Glutamatergic neuron (in vitro differentiated cells): ENCODE measurements around the gene APOC3. TPM values are rescaled to one million over a fixed set of nuclear protein-coding genes. Genes with fewer than 3 reads are reported as not detected.

Experiments
- DNase-seq: peaks from one replicate; pipeline ENCODE4 v3.0.0; 2022
- H3K27ac Mint-ChIP-seq: one replicate; pipeline ENCODE4 v1.8.0; 2020; ENCODE audit warnings: mild to moderate bottlenecking, mixed read lengths, inconsistent platforms; ENCODE audit not compliant: unreplicated experiment
- H3K27me3 Mint-ChIP-seq: one replicate; pipeline ENCODE4 v1.8.0; 2020; ENCODE audit warnings: mild to moderate bottlenecking, moderate library complexity, mixed read lengths, inconsistent platforms; ENCODE audit not compliant: unreplicated experiment
- H3K36me3 Mint-ChIP-seq: one replicate; pipeline ENCODE4 v1.8.0; 2020; ENCODE audit warnings: mild to moderate bottlenecking, mixed read lengths, inconsistent platforms; ENCODE audit not compliant: unreplicated experiment
- H3K4me1 Mint-ChIP-seq: one replicate; pipeline ENCODE4 v1.8.0; 2020; ENCODE audit warnings: mild to moderate bottlenecking, low read depth, mixed read lengths, inconsistent platforms; ENCODE audit not compliant: unreplicated experiment
- H3K4me3 Mint-ChIP-seq: one replicate; pipeline ENCODE4 v1.8.0; 2020; ENCODE audit warnings: mild to moderate bottlenecking, mixed read lengths, inconsistent platforms; ENCODE audit not compliant: unreplicated experiment
- H3K9me3 Mint-ChIP-seq: one replicate; pipeline ENCODE4 v1.8.0; 2020; ENCODE audit warnings: mild to moderate bottlenecking, moderate library complexity, mixed read lengths, inconsistent platforms; ENCODE audit not compliant: unreplicated experiment
- total RNA-seq: library from RNA; stranded (reverse); fragmentation: NEBNext Ultra II Directional; extraction: Animal tissue kit (Norgen Biotek cat#: 25700); gene quantifications from one replicate; pipeline ENCODE4 v1.2.1, GENCODE V29; 2021; ENCODE audit not compliant: unreplicated experiment
- TF ChIP-seq, protein P1 (sequence below): fragments of 200-600 bp; sonication (generic); IDR thresholded peaks from one replicate; pipeline ENCODE4 v1.5.0; 2021; ENCODE audit not compliant: partially characterized antibody, unreplicated experiment

APOC3 gene
- total RNA-seq, 1 donor from 2014 or later = not detected

DNA sequence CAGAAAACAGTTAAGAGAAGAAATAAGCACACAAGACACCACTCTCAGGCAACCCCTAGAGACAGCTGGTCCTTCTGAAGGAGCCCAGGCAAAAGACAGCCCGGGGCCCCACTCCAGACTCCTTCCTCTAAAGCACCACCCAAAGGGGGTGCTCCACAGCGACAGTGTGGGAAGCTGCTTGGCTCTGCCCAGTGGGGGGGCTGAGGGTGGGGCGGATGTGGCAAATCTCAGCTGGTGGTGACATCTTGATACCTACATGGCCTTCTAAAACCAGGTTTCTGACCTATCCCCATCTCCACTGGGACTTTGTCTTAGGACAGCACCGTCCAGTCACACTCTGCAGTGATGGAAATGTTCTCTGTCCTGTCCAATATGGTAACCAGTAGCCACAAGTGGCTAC is 17.9 kb downstream of the APOC3 start:
- DNase-seq = no peak
- H3K4me1 Mint-ChIP-seq = no peaks in the 10 kb centered on the region
- no peak overlapping the region for H3K27ac Mint-ChIP-seq
- no peaks in the 10 kb centered on the region for H3K9me3 Mint-ChIP-seq
- TF ChIP-seq, protein P1, sequence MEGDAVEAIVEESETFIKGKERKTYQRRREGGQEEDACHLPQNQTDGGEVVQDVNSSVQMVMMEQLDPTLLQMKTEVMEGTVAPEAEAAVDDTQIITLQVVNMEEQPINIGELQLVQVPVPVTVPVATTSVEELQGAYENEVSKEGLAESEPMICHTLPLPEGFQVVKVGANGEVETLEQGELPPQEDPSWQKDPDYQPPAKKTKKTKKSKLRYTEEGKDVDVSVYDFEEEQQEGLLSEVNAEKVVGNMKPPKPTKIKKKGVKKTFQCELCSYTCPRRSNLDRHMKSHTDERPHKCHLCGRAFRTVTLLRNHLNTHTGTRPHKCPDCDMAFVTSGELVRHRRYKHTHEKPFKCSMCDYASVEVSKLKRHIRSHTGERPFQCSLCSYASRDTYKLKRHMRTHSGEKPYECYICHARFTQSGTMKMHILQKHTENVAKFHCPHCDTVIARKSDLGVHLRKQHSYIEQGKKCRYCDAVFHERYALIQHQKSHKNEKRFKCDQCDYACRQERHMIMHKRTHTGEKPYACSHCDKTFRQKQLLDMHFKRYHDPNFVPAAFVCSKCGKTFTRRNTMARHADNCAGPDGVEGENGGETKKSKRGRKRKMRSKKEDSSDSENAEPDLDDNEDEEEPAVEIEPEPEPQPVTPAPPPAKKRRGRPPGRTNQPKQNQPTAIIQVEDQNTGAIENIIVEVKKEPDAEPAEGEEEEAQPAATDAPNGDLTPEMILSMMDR = no peak
- peaks cover 3% of the 10 kb centered on the region for H3K27me3 Mint-ChIP-seq
- H3K36me3 Mint-ChIP-seq = no peaks in the 10 kb centered on the region
- no peak overlapping the region for H3K4me3 Mint-ChIP-seq

DNA sequence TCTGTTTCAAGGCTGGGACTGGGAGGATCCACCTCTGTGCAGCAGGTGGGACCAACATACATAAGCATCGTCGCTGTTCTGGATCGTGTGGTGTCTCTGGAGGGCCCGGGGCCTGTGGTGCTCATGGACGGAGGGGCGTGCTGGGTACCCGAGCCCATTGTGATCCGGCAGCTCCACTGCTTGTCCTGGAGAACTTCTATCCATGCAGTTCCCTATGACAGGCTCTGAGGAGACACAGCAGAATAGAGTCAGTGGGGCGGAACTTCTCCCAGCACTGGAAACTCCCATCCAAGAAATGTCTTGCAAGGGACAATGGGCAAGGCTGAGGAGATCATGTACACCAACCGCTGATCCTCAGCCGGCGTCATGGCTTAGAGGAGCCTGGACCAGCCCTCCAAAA is 19.4 kb downstream of the APOC3 start:
- H3K4me1 Mint-ChIP-seq = no peaks in the 10 kb centered on the region
- no peak overlapping the region for H3K4me3 Mint-ChIP-seq
- DNase-seq = no peak
- TF ChIP-seq, protein P1 = no peak
- H3K9me3 Mint-ChIP-seq = no peaks in the 10 kb centered on the region
- no peaks in the 10 kb centered on the region for H3K36me3 Mint-ChIP-seq
- H3K27me3 Mint-ChIP-seq = peaks cover 3% of the 10 kb centered on the region
- H3K27ac Mint-ChIP-seq = no peak overlapping the region

DNA sequence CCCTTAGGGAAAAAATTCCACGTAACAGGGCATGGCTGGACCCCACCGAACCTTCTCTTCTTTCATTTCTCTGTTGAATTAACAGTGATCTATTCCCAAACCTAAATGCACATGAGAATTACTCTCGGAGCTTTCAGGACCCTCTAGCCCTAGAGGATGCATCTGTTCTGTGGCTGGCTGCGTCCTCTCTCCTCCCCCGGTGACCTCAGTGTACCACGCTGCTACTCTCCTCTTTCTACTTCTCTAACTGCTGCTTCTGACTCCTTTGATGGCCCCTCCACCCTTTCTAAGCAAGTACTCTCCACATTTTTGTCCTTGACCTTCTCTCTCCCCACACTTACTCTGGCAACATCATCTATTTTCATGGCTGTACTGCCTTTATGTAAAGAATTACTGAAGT is 19.8 kb downstream of the APOC3 start:
- Mint-ChIP-seq H3K27ac (no peak overlapping the region), H3K4me1 (no peaks in the 10 kb centered on the region), H3K36me3 (no peaks in the 10 kb centered on the region), H3K27me3 (peaks cover 3% of the 10 kb centered on the region), H3K4me3 (no peak overlapping the region), H3K9me3 (no peaks in the 10 kb centered on the region)
- no peak for DNase-seq
- TF ChIP-seq, protein P1 = no peak

DNA sequence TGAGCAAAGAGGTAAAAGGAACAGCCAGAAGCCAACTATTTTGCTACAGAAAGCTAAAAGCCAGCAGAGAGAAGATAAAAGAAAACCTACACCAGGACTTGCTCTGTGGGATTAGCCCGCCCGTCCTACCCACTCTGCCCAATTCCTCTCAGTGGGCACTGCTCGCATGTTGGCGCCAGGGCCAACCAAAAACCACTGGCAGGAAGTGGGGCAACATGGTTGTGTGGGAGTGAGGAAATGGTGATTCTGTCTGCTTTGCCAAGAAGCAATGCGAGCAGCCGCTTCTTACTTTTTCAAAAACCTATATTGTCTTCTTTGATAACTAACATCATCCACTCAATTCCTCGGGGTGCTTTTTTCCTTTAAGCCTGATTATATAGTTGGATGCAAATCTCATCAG is 21.9 kb downstream of the APOC3 start:
- Mint-ChIP-seq H3K9me3 (no peaks in the 10 kb centered on the region), H3K27ac (no peak overlapping the region), H3K4me3 (no peak overlapping the region), H3K36me3 (no peaks in the 10 kb centered on the region), H3K27me3 (peaks cover 3% of the 10 kb centered on the region), H3K4me1 (no peaks in the 10 kb centered on the region)
- no peak for DNase-seq
- TF ChIP-seq, protein P1 = no peak

DNA sequence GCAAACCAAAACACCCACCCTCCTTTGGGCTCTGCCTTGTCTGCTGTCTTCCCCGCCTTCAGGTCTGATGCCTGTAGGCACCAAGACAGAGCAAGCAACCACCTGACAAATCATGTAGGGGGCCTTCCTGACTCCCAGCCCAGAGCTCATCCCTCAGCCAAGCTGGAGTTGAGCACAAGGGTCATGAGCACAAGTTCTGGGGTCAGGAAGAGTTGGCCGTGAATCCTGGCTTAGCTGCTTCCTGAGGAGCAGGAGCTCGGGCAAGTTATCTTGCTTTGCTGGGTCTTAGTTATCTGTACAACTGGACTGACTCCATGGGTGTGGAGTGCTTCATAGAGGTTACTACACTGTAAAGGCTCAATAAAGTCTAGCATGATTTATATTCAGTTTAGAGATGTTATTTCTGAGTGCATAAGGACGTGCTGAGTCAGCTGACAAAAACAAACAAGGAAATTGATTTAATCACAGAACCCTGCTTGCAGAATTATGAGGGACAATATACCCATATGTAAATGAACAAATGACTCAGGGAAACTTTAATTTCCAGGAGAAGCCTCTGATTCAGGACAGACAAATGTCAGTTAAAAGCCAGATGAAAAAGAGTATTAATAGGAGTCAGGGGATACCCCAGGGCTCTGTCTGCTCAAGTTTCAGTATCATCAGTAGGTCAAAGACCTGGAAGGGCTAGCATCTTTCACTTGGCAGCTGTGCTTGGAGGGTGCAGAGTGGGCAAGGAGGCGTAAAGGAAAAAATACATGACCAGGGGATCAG is 22.7 kb downstream of the APOC3 start:
- Mint-ChIP-seq H3K4me1 (no peaks in the 10 kb centered on the region), H3K9me3 (no peaks in the 10 kb centered on the region), H3K27ac (no peak overlapping the region), H3K4me3 (no peak overlapping the region), H3K27me3 (peaks cover 1% of the 10 kb centered on the region), H3K36me3 (no peaks in the 10 kb centered on the region)
- no peak for DNase-seq
- TF ChIP-seq, protein P1 = no peak
